ENCODE results near the gene DIAPH3. TPM values are rescaled to one million over a fixed set of nuclear protein-coding genes. Genes with fewer than 3 reads are reported as not detected.

Gene DIAPH3
- total and polyA plus RNA-seq, 7 donors: 0.16 to 3.8 (median 1.1) TPM; not detected in 1

GRCh38 chr13:59890054-59890453 lies 273.7 kb downstream of the DIAPH3 start:
- Histone ChIP-seq H3K27me3 (no peaks in the 10 kb centered on the region), H3K4me1 (no peaks in the 10 kb centered on the region), H3K4me3 (no peak overlapping the region), H3K9me3 (no peaks in the 10 kb centered on the region), H3K27ac (no peak overlapping the region), H3K36me3 (no peaks in the 10 kb centered on the region)
- no peak for DNase-seq
- TF ChIP-seq POLR2A (IDR thresholded peaks at IDR 0.05) (no peak), POLR2AphosphoS5 (IDR thresholded peaks at IDR 0.05) (no peak), CTCF (IDR thresholded peaks at IDR 0.05) (no peak), EP300 (IDR thresholded peaks at IDR 0.05) (no peak)
- 22 to 63% methylated on average over 1 of the region's 1 CpG for whole genome bisulfite sequencing, 2 donors
- intact Hi-C loops (cut with DNase I): no loop called here

DNA sequence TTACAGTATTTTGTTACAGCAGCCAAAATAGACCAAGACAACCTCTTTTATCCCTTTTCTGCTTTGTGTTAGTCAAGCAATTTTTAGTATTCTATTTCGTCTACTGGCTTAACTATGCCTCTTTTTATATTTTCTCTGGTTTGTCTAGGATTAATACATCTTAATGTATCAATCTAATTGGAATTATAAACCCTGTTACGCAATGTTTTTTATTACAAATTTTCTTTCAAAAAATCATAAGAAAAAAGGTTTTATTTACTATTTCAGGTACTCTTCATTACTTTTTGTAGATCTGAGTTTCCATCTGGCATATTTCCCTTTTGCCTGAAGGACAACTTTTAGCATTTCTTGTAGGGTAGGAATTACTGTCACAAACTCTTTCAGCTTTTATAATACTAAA lies 275.3 kb downstream of the DIAPH3 start:
- no peak overlapping the region for H3K27ac ChIP-seq
- H3K4me3 ChIP-seq: no peak overlapping the region
- intact Hi-C loops (cut with DNase I): no loop called here
- WGBS, 2 donors: 97 to 98% methylated on average over 2 of the region's 2 CpGs
- TF ChIP-seq EP300 (IDR thresholded peaks at IDR 0.05): no peak
- no peak for TF ChIP-seq CTCF (IDR thresholded peaks at IDR 0.05)
- H3K4me1 ChIP-seq: no peaks in the 10 kb centered on the region
- no peaks in the 10 kb centered on the region for H3K9me3 ChIP-seq
- no peak for DNase-seq
- no peaks in the 10 kb centered on the region for H3K36me3 ChIP-seq
- no peaks in the 10 kb centered on the region for H3K27me3 ChIP-seq

DNA sequence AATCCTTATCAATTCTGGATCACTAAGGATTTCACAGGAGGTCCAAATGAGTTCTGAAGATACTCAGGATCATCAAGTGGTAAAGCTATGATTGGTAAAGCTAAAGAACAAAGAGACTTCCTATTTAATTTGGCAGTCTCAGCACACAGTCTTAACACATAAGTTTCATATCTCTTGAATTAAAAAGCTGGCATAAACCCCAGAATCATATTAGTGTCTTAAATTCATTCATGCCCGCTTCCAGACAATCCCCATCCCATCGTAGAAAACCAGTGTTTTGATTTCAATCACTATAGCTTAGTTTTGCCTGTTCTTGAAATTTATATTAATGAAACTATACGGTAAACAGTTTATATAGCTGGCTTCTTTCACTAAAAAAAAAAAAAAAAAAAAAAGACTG lies 278.7 kb downstream of the DIAPH3 start:
- WGBS, 2 donors: 24 to 62% methylated on average over 3 of the region's 3 CpGs
- H3K4me3 ChIP-seq: no peak overlapping the region
- H3K27ac ChIP-seq: no peak overlapping the region
- no peaks in the 10 kb centered on the region for H3K4me1 ChIP-seq
- no peaks in the 10 kb centered on the region for H3K36me3 ChIP-seq
- H3K27me3 ChIP-seq: no peaks in the 10 kb centered on the region
- DNase-seq: no peak
- intact Hi-C loops (cut with DNase I): no loop called here
- TF ChIP-seq CTCF (IDR thresholded peaks at IDR 0.05) (no peak), POLR2A (IDR thresholded peaks at IDR 0.05) (no peak), POLR2AphosphoS5 (IDR thresholded peaks at IDR 0.05) (no peak), EP300 (IDR thresholded peaks at IDR 0.05) (no peak)
- no peaks in the 10 kb centered on the region for H3K9me3 ChIP-seq

DNA sequence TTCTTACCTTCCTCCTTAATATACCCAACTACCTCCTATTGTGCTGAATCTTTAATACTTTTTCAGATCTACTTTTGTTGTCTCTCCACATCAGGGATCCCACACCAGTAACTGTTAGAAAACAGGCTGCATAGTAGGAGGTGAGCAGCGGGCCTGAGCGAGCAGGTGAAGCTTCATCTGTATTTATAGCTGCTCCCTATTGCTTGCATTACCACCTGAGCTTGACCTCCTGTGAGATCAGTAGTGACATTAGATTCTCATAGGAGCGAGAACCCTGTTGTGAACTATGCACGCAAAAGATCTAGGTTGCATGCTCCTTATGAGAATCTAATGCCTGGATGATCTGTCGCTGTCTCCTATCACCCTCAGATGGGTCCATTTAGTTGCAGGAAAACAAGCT lies 279.8 kb downstream of the DIAPH3 start:
- no peaks in the 10 kb centered on the region for H3K36me3 ChIP-seq
- WGBS, 2 donors: 98% methylated on average over 5 of the region's 5 CpGs
- intact Hi-C loops (cut with DNase I): no loop called here
- no peak for TF ChIP-seq POLR2A (IDR thresholded peaks at IDR 0.05)
- no peak for TF ChIP-seq CTCF (IDR thresholded peaks at IDR 0.05)
- TF ChIP-seq POLR2AphosphoS5 (IDR thresholded peaks at IDR 0.05): no peak
- no peak for TF ChIP-seq EP300 (IDR thresholded peaks at IDR 0.05)
- no peaks in the 10 kb centered on the region for H3K9me3 ChIP-seq
- no peaks in the 10 kb centered on the region for H3K27me3 ChIP-seq
- no peak for DNase-seq
- no peak overlapping the region for H3K4me3 ChIP-seq
- no peak overlapping the region for H3K27ac ChIP-seq
- no peaks in the 10 kb centered on the region for H3K4me1 ChIP-seq

GRCh38 chr13:59880468-59880867 lies 283.3 kb downstream of the DIAPH3 start:
- WGBS, 2 donors: 81 to 86% methylated on average over 1 of the region's 1 CpG
- Histone ChIP-seq H3K9me3 (no peaks in the 10 kb centered on the region), H3K36me3 (no peaks in the 10 kb centered on the region), H3K27me3 (no peaks in the 10 kb centered on the region), H3K4me3 (no peak overlapping the region), H3K27ac (no peak overlapping the region), H3K4me1 (no peaks in the 10 kb centered on the region)
- DNase-seq: no peak
- TF ChIP-seq POLR2A (IDR thresholded peaks at IDR 0.05) (no peak), POLR2AphosphoS5 (IDR thresholded peaks at IDR 0.05) (no peak), EP300 (IDR thresholded peaks at IDR 0.05) (no peak), CTCF (IDR thresholded peaks at IDR 0.05) (no peak)
- intact Hi-C loops (cut with DNase I): no loop called here

All from sigmoid colon (tissue), 7 donors.